Measurements from ENCODE around the gene TFRC.

GRCh38 chr3:196054661-196055060 lies 27.2 kb downstream of the TFRC start:
- TF ChIP-seq CTCF (IDR thresholded peaks at IDR 0.05) (no peak), POLR2A (IDR thresholded peaks at IDR 0.05) (no peak), EP300 (IDR thresholded peaks at IDR 0.05) (no peak)

Data from ovary (tissue), 3 donors.